ENCODE measurements around the gene FAM168B. TPM values are rescaled to one million over a fixed set of nuclear protein-coding genes. Genes with fewer than 3 reads are reported as not detected.

FAM168B gene
- polyA plus RNA-seq, 4 donors, result 25.5 to 78.7 (median 38.0) TPM

- no peak for FAIRE-seq
- Histone ChIP-seq H3K36me3 (ENCODE audit: control insufficient read depth in 3 of 3, insufficient read depth in 2 of 3, low read depth in 1 of 3, low read length in 3 of 3) (peaks cover 18 to 72% (median 31%) of the 10 kb centered on the region in 3 donors), H3K27ac (ENCODE audit: low read depth in 1 of 3, low read length in 2 of 3) (no peak overlapping the region), H3K4me1 (ENCODE audit: control insufficient read depth in 3 of 3, insufficient read depth in 2 of 3, low read depth in 1 of 3, low read length in 2 of 3) (no peaks in the 10 kb centered on the region), H3K4me3 (ENCODE audit: low read depth in 1 of 3, low read length in 3 of 3) (no peak overlapping the region), H3K9me3 (ENCODE audit: control insufficient read depth in 2 of 2, insufficient read depth in 1 of 2, low read depth in 1 of 2, low read length in 1 of 2) (no peaks in the 10 kb centered on the region), H3K27me3 (ENCODE audit: control insufficient read depth in 3 of 3, insufficient read depth in 3 of 3, low read length in 3 of 3) (no peaks in the 10 kb centered on the region)
- 76 to 92% (median 85%) methylated on average over 5 of the region's 5 CpGs for WGBS, 3 donors
- no peak for DNase-seq
Measured at GRCh38 chr2:131056204-131056931, 36.9 kb downstream of the FAM168B start.

DNA sequence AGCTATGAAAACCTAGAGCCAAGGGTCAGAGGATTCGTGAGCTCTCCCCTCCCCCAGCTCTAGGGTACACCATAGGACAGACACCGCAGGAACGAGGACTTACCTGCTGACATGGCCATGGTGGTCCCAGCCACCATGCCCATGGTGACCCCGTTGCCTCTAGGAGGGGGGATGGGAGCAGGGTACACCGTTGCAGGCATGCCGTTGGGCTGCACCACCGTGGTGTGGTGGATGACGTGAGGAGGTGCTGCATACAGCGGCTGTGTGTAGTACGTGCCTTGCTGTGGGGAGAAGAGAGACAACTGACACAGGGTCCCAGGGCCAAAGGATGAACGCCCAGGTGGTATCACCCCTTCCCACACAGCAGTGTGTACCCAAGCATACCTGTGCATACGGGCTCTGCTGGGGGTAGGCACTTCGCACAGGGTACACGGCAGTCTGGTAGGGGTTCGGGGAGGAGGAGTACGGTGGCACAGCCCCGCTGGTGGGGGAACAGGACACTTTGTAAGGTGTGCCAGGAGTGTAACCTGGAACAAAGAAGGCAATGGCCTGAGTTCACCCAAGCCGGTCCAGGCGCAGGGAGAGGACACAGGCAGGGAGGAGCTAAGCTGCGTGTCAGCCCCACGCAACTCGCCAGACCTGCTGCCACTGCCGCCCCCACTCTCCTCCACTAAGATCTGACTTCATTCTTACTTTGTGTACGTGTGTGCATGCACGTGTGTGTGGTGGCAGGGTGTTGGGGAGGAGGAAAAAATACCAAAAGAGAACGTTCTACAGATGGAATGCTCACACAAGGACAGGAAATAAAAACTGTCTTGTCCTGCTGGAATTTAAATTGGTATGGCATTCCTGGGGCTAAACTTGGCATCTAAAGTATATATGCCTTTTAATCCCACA, 37.8 kb downstream of the FAM168B start:
- Histone ChIP-seq H3K36me3 (ENCODE audit: control insufficient read depth in 3 of 3, insufficient read depth in 2 of 3, low read depth in 1 of 3, low read length in 3 of 3) (peaks cover 18 to 74% (median 38%) of the 10 kb centered on the region in 3 donors), H3K27ac (ENCODE audit: low read depth in 1 of 3, low read length in 2 of 3) (no peak overlapping the region), H3K4me3 (ENCODE audit: low read depth in 1 of 3, low read length in 3 of 3) (no peak overlapping the region), H3K9me3 (ENCODE audit: control insufficient read depth in 2 of 2, insufficient read depth in 1 of 2, low read depth in 1 of 2, low read length in 1 of 2) (no peaks in the 10 kb centered on the region), H3K4me1 (ENCODE audit: control insufficient read depth in 3 of 3, insufficient read depth in 2 of 3, low read depth in 1 of 3, low read length in 2 of 3) (no peaks in the 10 kb centered on the region), H3K27me3 (ENCODE audit: control insufficient read depth in 3 of 3, insufficient read depth in 3 of 3, low read length in 3 of 3) (no peaks in the 10 kb centered on the region)
- DNase-seq, result no peak
- WGBS, 3 donors, result 93 to 95% (median 94%) methylated on average over 25 to 26 of the region's 26 CpGs
- FAIRE-seq, result no peak

DNA sequence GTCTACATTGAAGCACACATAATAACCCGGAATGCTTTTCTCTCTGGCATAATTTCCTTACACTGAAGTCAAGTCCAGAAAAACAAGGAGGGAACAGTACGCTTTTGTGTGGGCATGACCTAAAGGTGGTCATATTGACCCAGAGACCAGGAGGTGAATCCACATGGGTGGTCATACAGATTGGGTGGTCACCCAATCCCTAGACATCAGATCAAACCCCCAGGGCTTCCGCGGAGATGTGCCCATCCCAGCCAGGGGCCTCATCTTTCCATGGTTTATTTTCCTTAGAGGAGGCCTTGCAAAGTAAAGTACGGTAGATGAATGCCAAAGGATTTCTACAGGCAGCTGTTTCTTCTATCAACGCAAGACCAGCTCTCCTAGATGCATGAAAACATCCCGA, 38.8 kb downstream of the FAM168B start:
- no peak overlapping the region for H3K4me3 ChIP-seq (ENCODE audit: low read depth in 1 of 3, low read length in 3 of 3)
- FAIRE-seq, result no peak
- 95 to 96% (median 96%) methylated on average over 7 of the region's 7 CpGs for WGBS, 3 donors
- H3K27me3 ChIP-seq (ENCODE audit: control insufficient read depth in 3 of 3, insufficient read depth in 3 of 3, low read length in 3 of 3), result no peaks in the 10 kb centered on the region
- no peaks in the 10 kb centered on the region for H3K9me3 ChIP-seq (ENCODE audit: control insufficient read depth in 2 of 2, insufficient read depth in 1 of 2, low read depth in 1 of 2, low read length in 1 of 2)
- peaks cover 25 to 73% (median 41%) of the 10 kb centered on the region in 3 donors for H3K36me3 ChIP-seq (ENCODE audit: control insufficient read depth in 3 of 3, insufficient read depth in 2 of 3, low read depth in 1 of 3, low read length in 3 of 3)
- no peaks in the 10 kb centered on the region for H3K4me1 ChIP-seq (ENCODE audit: control insufficient read depth in 3 of 3, insufficient read depth in 2 of 3, low read depth in 1 of 3, low read length in 2 of 3)
- DNase-seq, result no peak
- H3K27ac ChIP-seq (ENCODE audit: low read depth in 1 of 3, low read length in 2 of 3), result no peak overlapping the region

DNA sequence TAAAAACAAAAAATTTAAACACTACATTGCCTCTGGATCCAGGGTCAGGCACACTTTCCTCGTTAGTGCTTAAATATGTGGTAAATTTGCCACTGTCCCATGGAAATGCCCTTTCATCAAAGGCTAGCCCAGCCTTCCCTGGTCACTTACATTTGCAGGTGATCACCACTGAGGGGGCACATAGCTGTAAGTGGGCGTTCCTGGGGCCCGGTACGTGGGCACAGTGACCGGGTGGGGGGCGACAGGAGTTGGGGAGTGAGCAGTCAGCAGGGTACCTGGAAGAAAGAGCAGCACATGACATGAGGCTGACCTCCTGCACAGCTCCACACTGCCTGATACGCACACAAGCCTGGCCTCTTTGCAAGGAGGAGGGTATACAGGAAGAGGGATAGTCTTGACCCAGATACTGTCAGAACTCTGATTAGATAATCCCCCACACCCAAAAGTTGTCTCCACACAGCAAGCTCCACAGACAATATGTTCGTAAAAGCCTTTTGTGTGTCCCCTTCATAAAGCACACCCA, 40.5 kb downstream of the FAM168B start:
- H3K27me3 ChIP-seq (ENCODE audit: control insufficient read depth in 3 of 3, insufficient read depth in 3 of 3, low read length in 3 of 3), result no peaks in the 10 kb centered on the region
- DNase-seq (no peak), FAIRE-seq (no peak)
- no peak overlapping the region for H3K4me3 ChIP-seq (ENCODE audit: low read depth in 1 of 3, low read length in 3 of 3)
- H3K27ac ChIP-seq (ENCODE audit: low read depth in 1 of 3, low read length in 2 of 3), result no peak overlapping the region
- H3K9me3 ChIP-seq (ENCODE audit: control insufficient read depth in 2 of 2, insufficient read depth in 1 of 2, low read depth in 1 of 2, low read length in 1 of 2), result no peaks in the 10 kb centered on the region
- H3K4me1 ChIP-seq (ENCODE audit: control insufficient read depth in 3 of 3, insufficient read depth in 2 of 3, low read depth in 1 of 3, low read length in 2 of 3), result no peaks in the 10 kb centered on the region
- WGBS, 3 donors, result 93 to 96% (median 93%) methylated on average over 8 of the region's 8 CpGs
- peaks cover 30 to 77% (median 37%) of the 10 kb centered on the region in 3 donors for H3K36me3 ChIP-seq (ENCODE audit: control insufficient read depth in 3 of 3, insufficient read depth in 2 of 3, low read depth in 1 of 3, low read length in 3 of 3)

DNA sequence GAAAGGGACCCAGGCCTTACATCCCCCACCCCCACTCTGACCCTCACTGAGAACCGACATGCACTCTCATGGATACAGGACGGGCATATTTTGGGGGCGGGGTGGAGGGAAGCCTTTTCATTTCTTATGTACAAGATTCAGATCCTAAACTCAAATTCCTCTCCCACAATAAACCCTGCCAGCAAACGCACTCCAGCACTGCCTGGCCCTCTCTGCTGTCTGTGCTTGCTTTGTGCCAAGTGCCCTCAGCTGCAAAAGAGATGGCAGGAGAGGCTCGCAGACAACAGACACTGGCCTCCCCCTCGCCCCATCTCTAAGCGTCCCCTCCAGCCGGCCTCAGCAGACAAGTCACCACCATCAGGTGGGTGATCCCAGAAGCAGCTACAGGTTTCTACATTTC, 42.4 kb downstream of the FAM168B start:
- Histone ChIP-seq H3K4me3 (ENCODE audit: low read depth in 1 of 3, low read length in 3 of 3) (no peak overlapping the region), H3K36me3 (ENCODE audit: control insufficient read depth in 3 of 3, insufficient read depth in 2 of 3, low read depth in 1 of 3, low read length in 3 of 3) (peaks cover 34 to 80% (median 36%) of the 10 kb centered on the region in 3 donors), H3K27ac (ENCODE audit: low read depth in 1 of 3, low read length in 2 of 3) (no peak overlapping the region), H3K9me3 (ENCODE audit: control insufficient read depth in 2 of 2, insufficient read depth in 1 of 2, low read depth in 1 of 2, low read length in 1 of 2) (no peaks in the 10 kb centered on the region), H3K4me1 (ENCODE audit: control insufficient read depth in 3 of 3, insufficient read depth in 2 of 3, low read depth in 1 of 3, low read length in 2 of 3) (no peaks in the 10 kb centered on the region), H3K27me3 (ENCODE audit: control insufficient read depth in 3 of 3, insufficient read depth in 3 of 3, low read length in 3 of 3) (no peaks in the 10 kb centered on the region)
- FAIRE-seq, result no peak
- WGBS, 3 donors, result 94 to 97% (median 96%) methylated on average over 8 of the region's 8 CpGs
- no peak for DNase-seq

DNA sequence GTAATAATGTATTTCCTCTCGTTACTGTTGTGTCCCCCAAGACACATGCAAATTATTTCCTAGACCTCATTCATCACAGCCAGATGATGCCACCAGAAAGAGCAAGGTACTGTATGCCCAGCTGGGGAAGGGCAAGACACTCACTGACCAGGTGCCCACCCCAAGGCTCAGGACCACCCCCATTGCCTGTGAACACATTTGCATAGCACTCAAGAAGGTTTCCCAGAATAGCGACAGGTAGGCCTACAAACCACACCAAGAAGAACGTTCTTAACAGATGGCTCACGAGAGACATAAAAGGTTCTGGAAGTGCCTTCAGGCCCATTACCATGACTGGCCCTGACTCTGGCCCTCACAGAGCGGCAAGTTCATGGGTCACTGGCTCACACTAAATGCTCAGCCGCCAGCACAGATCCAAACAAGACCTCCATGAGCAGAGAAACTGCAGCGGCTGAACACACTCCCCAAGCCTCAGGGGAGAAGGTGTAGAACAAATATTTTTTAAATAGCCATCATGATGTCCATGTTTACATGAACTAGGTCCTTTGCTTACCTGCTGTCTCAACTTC, 44.0 kb downstream of the FAM168B start:
- no peaks in the 10 kb centered on the region for H3K27me3 ChIP-seq (ENCODE audit: control insufficient read depth in 3 of 3, insufficient read depth in 3 of 3, low read length in 3 of 3)
- FAIRE-seq (no peak), DNase-seq (no peak)
- no peaks in the 10 kb centered on the region for H3K9me3 ChIP-seq (ENCODE audit: control insufficient read depth in 2 of 2, insufficient read depth in 1 of 2, low read depth in 1 of 2, low read length in 1 of 2)
- no peak overlapping the region for H3K27ac ChIP-seq (ENCODE audit: low read depth in 1 of 3, low read length in 2 of 3)
- H3K4me3 ChIP-seq (ENCODE audit: low read depth in 1 of 3, low read length in 3 of 3), result no peak overlapping the region
- H3K36me3 ChIP-seq (ENCODE audit: control insufficient read depth in 3 of 3, insufficient read depth in 2 of 3, low read depth in 1 of 3, low read length in 3 of 3), result peaks cover 31 to 65% (median 36%) of the 10 kb centered on the region in 3 donors
- WGBS, 3 donors, result 90 to 94% (median 90%) methylated on average over 7 of the region's 7 CpGs
- H3K4me1 ChIP-seq (ENCODE audit: control insufficient read depth in 3 of 3, insufficient read depth in 2 of 3, low read depth in 1 of 3, low read length in 2 of 3), result no peaks in the 10 kb centered on the region

DNA sequence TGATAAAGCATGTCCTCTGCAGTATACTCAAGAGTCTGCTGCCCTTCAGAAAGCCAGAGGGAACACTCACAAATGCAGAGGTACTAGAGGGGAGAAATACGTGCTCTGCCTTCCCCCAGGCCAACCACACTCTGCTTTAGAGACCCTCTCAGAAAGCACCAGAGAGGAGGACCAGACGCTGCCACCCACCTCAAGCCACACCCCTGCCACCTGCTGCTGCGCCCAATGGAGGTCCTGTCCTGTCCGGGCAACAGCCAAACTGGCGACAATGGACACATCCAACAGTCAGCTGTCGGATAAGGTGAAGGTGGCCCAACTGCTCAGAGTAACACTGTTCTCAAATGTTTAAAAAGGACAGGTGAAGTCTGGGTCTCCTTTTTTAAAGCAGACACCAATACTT, 44.6 kb downstream of the FAM168B start:
- no peaks in the 10 kb centered on the region for H3K4me1 ChIP-seq (ENCODE audit: control insufficient read depth in 3 of 3, insufficient read depth in 2 of 3, low read depth in 1 of 3, low read length in 2 of 3)
- H3K36me3 ChIP-seq (ENCODE audit: control insufficient read depth in 3 of 3, insufficient read depth in 2 of 3, low read depth in 1 of 3, low read length in 3 of 3), result peaks cover 31 to 59% (median 36%) of the 10 kb centered on the region in 3 donors
- H3K9me3 ChIP-seq (ENCODE audit: control insufficient read depth in 2 of 2, insufficient read depth in 1 of 2, low read depth in 1 of 2, low read length in 1 of 2), result no peaks in the 10 kb centered on the region
- no peaks in the 10 kb centered on the region for H3K27me3 ChIP-seq (ENCODE audit: control insufficient read depth in 3 of 3, insufficient read depth in 3 of 3, low read length in 3 of 3)
- H3K4me3 ChIP-seq (ENCODE audit: low read depth in 1 of 3, low read length in 3 of 3), result no peak overlapping the region
- WGBS, 3 donors, result 90 to 96% (median 95%) methylated on average over 6 of the region's 6 CpGs
- DNase-seq, result no peak
- H3K27ac ChIP-seq (ENCODE audit: low read depth in 1 of 3, low read length in 2 of 3), result no peak overlapping the region
- no peak for FAIRE-seq

DNA sequence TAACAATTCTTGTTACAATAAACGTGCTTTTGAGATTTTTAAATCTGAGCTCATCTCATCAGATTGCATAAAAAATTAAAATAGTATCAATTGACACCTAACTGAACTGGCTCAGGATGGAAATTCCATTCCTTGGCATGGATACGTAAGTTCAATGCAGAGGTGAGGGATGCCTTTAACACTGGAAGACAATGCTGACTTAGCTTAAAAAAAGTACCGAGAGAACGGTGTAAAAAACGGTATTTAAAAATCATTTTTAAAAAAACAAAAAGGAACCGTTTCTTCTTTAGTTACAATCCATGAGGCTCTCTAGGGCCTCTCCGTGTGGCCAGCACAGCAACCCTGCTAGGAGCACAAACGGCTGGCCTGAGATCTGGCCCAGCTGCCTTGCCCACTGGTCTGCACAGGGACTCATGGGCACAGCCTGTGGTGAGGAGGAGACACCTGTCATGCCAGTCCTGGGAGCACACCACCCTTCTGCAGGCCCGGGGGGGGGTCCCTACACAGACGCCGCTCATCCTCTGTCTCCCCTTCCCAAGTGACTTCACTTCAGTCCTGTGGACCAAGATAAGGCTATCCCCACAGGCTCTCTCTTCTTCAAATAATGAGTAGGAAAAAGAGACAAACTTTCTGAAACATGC, 45.2 kb downstream of the FAM168B start:
- no peak overlapping the region for H3K27ac ChIP-seq (ENCODE audit: low read depth in 1 of 3, low read length in 2 of 3)
- peaks cover 27 to 56% (median 33%) of the 10 kb centered on the region in 3 donors for H3K36me3 ChIP-seq (ENCODE audit: control insufficient read depth in 3 of 3, insufficient read depth in 2 of 3, low read depth in 1 of 3, low read length in 3 of 3)
- no peak overlapping the region for H3K4me3 ChIP-seq (ENCODE audit: low read depth in 1 of 3, low read length in 3 of 3)
- H3K9me3 ChIP-seq (ENCODE audit: control insufficient read depth in 2 of 2, insufficient read depth in 1 of 2, low read depth in 1 of 2, low read length in 1 of 2), result no peaks in the 10 kb centered on the region
- FAIRE-seq, result no peak
- H3K27me3 ChIP-seq (ENCODE audit: control insufficient read depth in 3 of 3, insufficient read depth in 3 of 3, low read length in 3 of 3), result no peaks in the 10 kb centered on the region
- 81 to 90% (median 85%) methylated on average over 11 of the region's 11 CpGs for WGBS, 3 donors
- no peak for DNase-seq
- no peaks in the 10 kb centered on the region for H3K4me1 ChIP-seq (ENCODE audit: control insufficient read depth in 3 of 3, insufficient read depth in 2 of 3, low read depth in 1 of 3, low read length in 2 of 3)
